ENCODE data around the gene EPOP. TPM values are rescaled to one million over a fixed set of nuclear protein-coding genes. Genes with fewer than 3 reads are reported as not detected.

Gene EPOP
- total and polyA plus RNA-seq, 2 of the 13 experiments (the other 11 are each of a cell fraction or from before 2014, with no cell fraction given) = 14.7 to 37.8 TPM

DNA sequence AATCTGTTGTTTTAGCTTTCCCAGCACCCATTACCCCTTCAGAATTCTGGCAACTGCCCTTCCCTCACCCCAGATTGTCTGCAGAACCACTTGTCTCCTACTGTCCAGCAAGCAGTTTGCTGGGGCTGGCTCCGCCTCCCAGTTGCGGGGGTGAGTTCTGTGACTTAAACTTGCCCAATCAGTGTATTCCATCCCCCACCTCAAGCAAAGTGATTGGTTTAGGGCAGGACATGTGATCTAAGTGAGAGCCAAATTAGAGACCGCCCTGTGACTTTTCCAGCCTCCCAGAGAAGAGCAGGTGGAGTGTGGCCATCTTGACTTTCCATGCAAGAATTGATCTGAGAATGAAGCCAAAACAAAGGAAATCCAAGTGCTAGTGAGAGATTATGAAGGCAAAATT lies 46.3 kb downstream of the EPOP start (continued):
- TF ChIP-seq TAF1 (CRISPR knock-in tag; IDR thresholded peaks at IDR 0.05) (peak; percentile 53; the same call in 1 of the 2 replicates), FOXA1 (IDR thresholded peaks at IDR 0.05) (no peak), FOXA1 (CRISPR knock-in tag; IDR thresholded peaks at IDR 0.05) (no peak), SP140L (CRISPR knock-in tag; IDR thresholded peaks at IDR 0.05; ENCODE audit: borderline replicate concordance) (no peak), CEBPB (IDR thresholded peaks at IDR 0.05; ENCODE audit: borderline replicate concordance, low read depth, low read length) (peak; percentile 57; the same call in 1 of the 2 replicates), ZNF501 (CRISPR knock-in tag; IDR thresholded peaks at IDR 0.05) (peak; percentile 55; the same call in 1 of the 2 replicates), ZZZ3 (CRISPR knock-in tag; IDR thresholded peaks at IDR 0.05; ENCODE audit: borderline replicate concordance) (no peak), ZNF530 (CRISPR knock-in tag; IDR thresholded peaks at IDR 0.05; ENCODE audit: low read depth) (no peak), KLF9 (CRISPR knock-in tag; IDR thresholded peaks at IDR 0.05; ENCODE audit: low read depth) (no peak), ZBTB8A (CRISPR knock-in tag; IDR thresholded peaks at IDR 0.05; ENCODE audit: borderline replicate concordance, low read depth) (no peak), ZNF263 (CRISPR knock-in tag; IDR thresholded peaks at IDR 0.05) (0 out of 2 replicates have a peak, but pooled peaks have one; percentile 26), HOXA3 (CRISPR knock-in tag; IDR thresholded peaks at IDR 0.05) (peak; percentile 50; the same call in 1 of the 2 replicates), POLR2A (IDR thresholded peaks at IDR 0.05; ENCODE audit: insufficient read depth in 1 of 2, low read depth in 2 of 2, low read length in 2 of 2) (0 out of 4 replicates have a peak, but pooled peaks of 1 of the 2 experiments have one; percentile 42), SMYD3 (CRISPR knock-in tag; IDR thresholded peaks at IDR 0.05) (no peak), MEF2D (CRISPR knock-in tag; IDR thresholded peaks at IDR 0.05) (no peak), SRY (CRISPR knock-in tag; IDR thresholded peaks at IDR 0.05) (no peak), ZNF317 (CRISPR knock-in tag; IDR thresholded peaks at IDR 0.05) (peak; percentile 53; the same call in 1 of the 2 replicates), ZNF605 (CRISPR knock-in tag; IDR thresholded peaks at IDR 0.05) (peak; percentile 72; the same call in 1 of the 2 replicates), HMG20A (CRISPR knock-in tag; IDR thresholded peaks at IDR 0.05; ENCODE audit: borderline replicate concordance) (no peak), ZMYM4 (CRISPR knock-in tag; IDR thresholded peaks at IDR 0.05) (peak; percentile 94)
- TF ChIP-seq, protein P1, sequence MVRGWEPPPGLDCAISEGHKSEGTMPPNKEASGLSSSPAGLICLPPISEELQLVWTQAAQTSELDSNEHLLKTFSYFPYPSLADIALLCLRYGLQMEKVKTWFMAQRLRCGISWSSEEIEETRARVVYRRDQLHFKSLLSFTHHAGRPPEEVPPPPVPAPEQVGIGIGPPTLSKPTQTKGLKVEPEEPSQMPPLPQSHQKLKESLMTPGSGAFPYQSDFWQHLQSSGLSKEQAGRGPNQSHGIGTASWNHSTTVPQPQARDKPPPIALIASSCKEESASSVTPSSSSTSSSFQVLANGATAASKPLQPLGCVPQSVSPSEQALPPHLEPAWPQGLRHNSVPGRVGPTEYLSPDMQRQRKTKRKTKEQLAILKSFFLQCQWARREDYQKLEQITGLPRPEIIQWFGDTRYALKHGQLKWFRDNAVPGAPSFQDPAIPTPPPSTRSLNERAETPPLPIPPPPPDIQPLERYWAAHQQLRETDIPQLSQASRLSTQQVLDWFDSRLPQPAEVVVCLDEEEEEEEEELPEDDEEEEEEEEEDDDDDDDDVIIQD (CRISPR knock-in tag; IDR thresholded peaks at IDR 0.05; ENCODE audit: low read depth) = peak; percentile 42; the same call in 1 of the 2 replicates
- TF ChIP-seq, protein P2, sequence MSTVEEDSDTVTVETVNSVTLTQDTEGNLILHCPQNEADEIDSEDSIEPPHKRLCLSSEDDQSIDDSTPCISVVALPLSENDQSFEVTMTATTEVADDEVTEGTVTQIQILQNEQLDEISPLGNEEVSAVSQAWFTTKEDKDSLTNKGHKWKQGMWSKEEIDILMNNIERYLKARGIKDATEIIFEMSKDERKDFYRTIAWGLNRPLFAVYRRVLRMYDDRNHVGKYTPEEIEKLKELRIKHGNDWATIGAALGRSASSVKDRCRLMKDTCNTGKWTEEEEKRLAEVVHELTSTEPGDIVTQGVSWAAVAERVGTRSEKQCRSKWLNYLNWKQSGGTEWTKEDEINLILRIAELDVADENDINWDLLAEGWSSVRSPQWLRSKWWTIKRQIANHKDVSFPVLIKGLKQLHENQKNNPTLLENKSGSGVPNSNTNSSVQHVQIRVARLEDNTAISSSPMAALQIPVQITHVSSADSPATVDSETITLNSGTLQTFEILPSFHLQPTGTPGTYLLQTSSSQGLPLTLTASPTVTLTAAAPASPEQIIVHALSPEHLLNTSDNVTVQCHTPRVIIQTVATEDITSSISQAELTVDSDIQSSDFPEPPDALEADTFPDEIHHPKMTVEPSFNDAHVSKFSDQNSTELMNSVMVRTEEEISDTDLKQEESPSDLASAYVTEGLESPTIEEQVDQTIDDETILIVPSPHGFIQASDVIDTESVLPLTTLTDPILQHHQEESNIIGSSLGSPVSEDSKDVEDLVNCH (CRISPR knock-in tag; IDR thresholded peaks at IDR 0.05) = no peak
- TF ChIP-seq, protein P3, sequence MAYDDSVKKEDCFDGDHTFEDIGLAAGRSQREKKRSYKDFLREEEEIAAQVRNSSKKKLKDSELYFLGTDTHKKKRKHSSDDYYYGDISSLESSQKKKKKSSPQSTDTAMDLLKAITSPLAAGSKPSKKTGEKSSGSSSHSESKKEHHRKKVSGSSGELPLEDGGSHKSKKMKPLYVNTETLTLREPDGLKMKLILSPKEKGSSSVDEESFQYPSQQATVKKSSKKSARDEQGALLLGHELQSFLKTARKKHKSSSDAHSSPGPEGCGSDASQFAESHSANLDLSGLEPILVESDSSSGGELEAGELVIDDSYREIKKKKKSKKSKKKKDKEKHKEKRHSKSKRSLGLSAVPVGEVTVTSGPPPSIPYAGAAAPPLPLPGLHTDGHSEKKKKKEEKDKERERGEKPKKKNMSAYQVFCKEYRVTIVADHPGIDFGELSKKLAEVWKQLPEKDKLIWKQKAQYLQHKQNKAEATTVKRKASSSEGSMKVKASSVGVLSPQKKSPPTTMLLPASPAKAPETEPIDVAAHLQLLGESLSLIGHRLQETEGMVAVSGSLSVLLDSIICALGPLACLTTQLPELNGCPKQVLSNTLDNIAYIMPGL (CRISPR knock-in tag; IDR thresholded peaks at IDR 0.05; ENCODE audit: borderline replicate concordance in 1 of 2, low read depth in 1 of 2) = 0 out of 4 replicates have a peak, but pooled peaks of 1 of the 2 experiments have one; percentile 28
- TF ChIP-seq, protein P4, sequence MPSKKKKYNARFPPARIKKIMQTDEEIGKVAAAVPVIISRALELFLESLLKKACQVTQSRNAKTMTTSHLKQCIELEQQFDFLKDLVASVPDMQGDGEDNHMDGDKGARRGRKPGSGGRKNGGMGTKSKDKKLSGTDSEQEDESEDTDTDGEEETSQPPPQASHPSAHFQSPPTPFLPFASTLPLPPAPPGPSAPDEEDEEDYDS (CRISPR knock-in tag; IDR thresholded peaks at IDR 0.05) = peak; percentile 71
- TF ChIP-seq, protein P5, sequence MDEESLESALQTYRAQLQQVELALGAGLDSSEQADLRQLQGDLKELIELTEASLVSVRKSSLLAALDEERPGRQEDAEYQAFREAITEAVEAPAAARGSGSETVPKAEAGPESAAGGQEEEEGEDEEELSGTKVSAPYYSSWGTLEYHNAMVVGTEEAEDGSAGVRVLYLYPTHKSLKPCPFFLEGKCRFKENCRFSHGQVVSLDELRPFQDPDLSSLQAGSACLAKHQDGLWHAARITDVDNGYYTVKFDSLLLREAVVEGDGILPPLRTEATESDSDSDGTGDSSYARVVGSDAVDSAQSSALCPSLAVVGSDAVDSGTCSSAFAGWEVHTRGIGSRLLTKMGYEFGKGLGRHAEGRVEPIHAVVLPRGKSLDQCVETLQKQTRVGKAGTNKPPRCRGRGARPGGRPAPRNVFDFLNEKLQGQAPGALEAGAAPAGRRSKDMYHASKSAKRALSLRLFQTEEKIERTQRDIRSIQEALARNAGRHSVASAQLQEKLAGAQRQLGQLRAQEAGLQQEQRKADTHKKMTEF (CRISPR knock-in tag; IDR thresholded peaks at IDR 0.05) = peak; percentile 44; the same call in 1 of the 2 replicates
